Measurements from ENCODE around the gene LIG1. TPM values are rescaled to one million over a fixed set of nuclear protein-coding genes. Genes with fewer than 3 reads are reported as not detected.

The LIG1 gene
- total RNA-seq, 4 donors from 2014 or later: 6.1 to 21.9 (median 6.7) TPM

GRCh38 chr19:48137411-48137810, 32.7 kb downstream of the LIG1 start:
- Histone ChIP-seq H3K27ac (no peak overlapping the region), H3K27me3 (no peaks in the 10 kb centered on the region), H3K9me3 (no peaks in the 10 kb centered on the region), H3K36me3 (peaks cover 0 to 71% (median 0%) of the 10 kb centered on the region in 3 donors), H3K4me1 (no peaks in the 10 kb centered on the region), H3K4me3 (no peak overlapping the region)
- no peak for DNase-seq (ENCODE audit: low spot score in 2 of 2)
- TF ChIP-seq EP300 (IDR thresholded peaks at IDR 0.05): no peak
- TF ChIP-seq POLR2A (IDR thresholded peaks at IDR 0.05): no peak
- no peak for TF ChIP-seq CTCF (IDR thresholded peaks at IDR 0.05)
- 95% methylated on average over 24 to 26 of the region's 26 CpGs for whole genome bisulfite sequencing, 2 donors

DNA sequence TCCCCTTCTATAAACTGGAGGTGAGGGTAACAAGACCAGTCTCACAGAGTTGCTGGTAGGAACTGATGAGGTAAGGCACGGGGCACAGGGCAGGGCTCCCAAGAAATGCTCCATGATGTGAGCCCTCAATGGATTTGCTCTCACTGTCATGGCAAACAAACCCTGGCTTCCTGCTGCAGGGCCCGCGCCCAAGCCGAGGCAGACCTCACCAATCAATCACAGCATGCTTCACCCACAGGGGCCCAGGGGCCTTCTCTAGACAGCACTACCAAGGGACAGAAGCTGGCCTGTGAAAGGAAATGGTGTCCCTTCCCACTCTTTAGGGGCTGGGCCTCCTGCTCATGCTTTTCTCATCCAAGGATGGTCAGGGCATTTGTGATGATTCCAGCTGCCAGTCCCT, 33.6 kb downstream of the LIG1 start:
- Histone ChIP-seq H3K4me3 (no peak overlapping the region), H3K27me3 (no peaks in the 10 kb centered on the region), H3K36me3 (peaks cover 0 to 77% (median 0%) of the 10 kb centered on the region in 3 donors), H3K4me1 (no peaks in the 10 kb centered on the region), H3K27ac (no peak overlapping the region), H3K9me3 (no peaks in the 10 kb centered on the region)
- WGBS, 2 donors: 87 to 88% methylated on average over 4 of the region's 4 CpGs
- DNase-seq (ENCODE audit: low spot score in 2 of 2): no peak
- TF ChIP-seq EP300 (IDR thresholded peaks at IDR 0.05) (no peak), CTCF (IDR thresholded peaks at IDR 0.05) (no peak)

- peaks cover 0 to 81% (median 0%) of the 10 kb centered on the region in 3 donors for H3K36me3 ChIP-seq
- H3K27me3 ChIP-seq: no peaks in the 10 kb centered on the region
- TF ChIP-seq CTCF (IDR thresholded peaks at IDR 0.05): no peak
- TF ChIP-seq EP300 (IDR thresholded peaks at IDR 0.05): no peak
- TF ChIP-seq POLR2A (IDR thresholded peaks at IDR 0.05): no peak
- DNase-seq (ENCODE audit: low spot score in 2 of 2): no peak
- H3K4me1 ChIP-seq: no peaks in the 10 kb centered on the region
- H3K27ac ChIP-seq: no peak overlapping the region
- no peaks in the 10 kb centered on the region for H3K9me3 ChIP-seq
- WGBS, 2 donors: 65 to 74% methylated on average over 8 of the region's 8 CpGs
- H3K4me3 ChIP-seq: no peak overlapping the region
Measured at GRCh38 chr19:48135411-48135810, 34.7 kb downstream of the LIG1 start.

DNA sequence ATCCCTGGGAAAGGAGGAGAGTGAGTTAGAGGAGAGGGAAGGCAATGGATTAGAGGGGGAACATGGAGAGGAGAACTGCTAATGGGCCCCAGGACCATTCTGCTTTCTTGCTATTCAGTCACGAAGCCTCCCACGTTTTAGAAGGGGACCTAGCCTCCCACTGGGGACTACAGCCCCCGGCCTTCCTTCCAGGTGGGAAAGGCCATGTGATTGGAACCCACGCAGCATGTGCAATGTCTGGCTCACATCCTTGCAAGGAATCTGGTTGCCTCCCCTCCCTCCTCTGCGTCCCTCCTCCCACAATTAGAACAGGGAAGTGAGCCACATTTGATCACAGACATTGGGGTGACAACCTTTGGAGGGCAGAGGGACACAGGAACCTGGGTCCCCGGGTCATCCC, 37.0 kb downstream of the LIG1 start:
- Histone ChIP-seq H3K4me1 (no peaks in the 10 kb centered on the region), H3K4me3 (no peak overlapping the region), H3K9me3 (no peaks in the 10 kb centered on the region), H3K27me3 (no peaks in the 10 kb centered on the region), H3K36me3 (peaks cover 0 to 83% (median 0%) of the 10 kb centered on the region in 3 donors), H3K27ac (no peak overlapping the region)
- DNase-seq (ENCODE audit: low spot score in 2 of 2): no peak
- TF ChIP-seq EP300 (IDR thresholded peaks at IDR 0.05): no peak
- TF ChIP-seq CTCF (IDR thresholded peaks at IDR 0.05): no peak
- no peak for TF ChIP-seq POLR2A (IDR thresholded peaks at IDR 0.05)
- WGBS, 2 donors: 77 to 88% methylated on average over 6 of the region's 6 CpGs

GRCh38 chr19:48127561-48127960, 42.6 kb downstream of the LIG1 start:
- WGBS, 2 donors: 99 to 100% methylated on average over 6 of the region's 6 CpGs
- Histone ChIP-seq H3K4me1 (no peaks in the 10 kb centered on the region), H3K9me3 (peaks cover 0 to 4% (median 0%) of the 10 kb centered on the region in 4 donors), H3K27ac (no peak overlapping the region), H3K27me3 (no peaks in the 10 kb centered on the region), H3K4me3 (no peak overlapping the region), H3K36me3 (peaks cover 0 to 81% (median 9%) of the 10 kb centered on the region in 3 donors)
- no peak for TF ChIP-seq CTCF (IDR thresholded peaks at IDR 0.05)
- TF ChIP-seq EP300 (IDR thresholded peaks at IDR 0.05): no peak
- TF ChIP-seq POLR2A (IDR thresholded peaks at IDR 0.05): no peak
- no peak for DNase-seq (ENCODE audit: low spot score in 2 of 2)
